Activated naive CD8-positive, alpha-beta T cell treated with anti-CD3 and anti-CD28 coated beads for 36 hours (primary cell): ENCODE measurements around the gene TRIOBP. TPM values are rescaled to one million over a fixed set of nuclear protein-coding genes. Genes with fewer than 3 reads are reported as not detected.

Experiments used
- DNase-seq: peaks from one replicate; pipeline ENCODE4 v3.0.0; 2021
- H3K27ac Mint-ChIP-seq: one replicate; pipeline ENCODE4 v1.8.0; 2022; ENCODE audit warnings: mild to moderate bottlenecking, moderate library complexity, mixed read lengths
- H3K27me3 Mint-ChIP-seq: one replicate; pipeline ENCODE4 v1.8.0; 2022; ENCODE audit warnings: mild to moderate bottlenecking, mixed read lengths
- H3K36me3 Mint-ChIP-seq: one replicate; pipeline ENCODE4 v1.8.0; 2021; ENCODE audit warnings: mild to moderate bottlenecking, mixed read lengths
- H3K4me1 Mint-ChIP-seq: one replicate; pipeline ENCODE4 v1.8.0; 2021; ENCODE audit warnings: mixed read lengths
- H3K4me3 Mint-ChIP-seq: one replicate; pipeline ENCODE4 v1.8.0; 2022; ENCODE audit warnings: mild to moderate bottlenecking, moderate library complexity, mixed read lengths
- H3K9me3 Mint-ChIP-seq: one replicate; pipeline ENCODE4 v1.8.0; 2022; ENCODE audit warnings: mixed read lengths
- total RNA-seq, 2 experiments: library from RNA; stranded (reverse); gene quantifications; one replicate each; pipeline ENCODE4 v1.2.3, GENCODE V29; 2021

TRIOBP gene
- total RNA-seq, 2 experiments from 2014 or later = 19.7 to 20.8 TPM

- H3K27me3 Mint-ChIP-seq = no peaks in the 10 kb centered on the region
- no peak overlapping the region for H3K4me3 Mint-ChIP-seq
- H3K27ac Mint-ChIP-seq = no peak overlapping the region
- no peaks in the 10 kb centered on the region for H3K36me3 Mint-ChIP-seq
- no peaks in the 10 kb centered on the region for H3K9me3 Mint-ChIP-seq
- peaks cover 2% of the 10 kb centered on the region for H3K4me1 Mint-ChIP-seq
- DNase-seq = no peak
Observed at GRCh38 chr22:37726241-37726887, 29.5 kb downstream of the TRIOBP start.

GRCh38 chr22:37728620-37729019 is 31.8 kb downstream of the TRIOBP start:
- Mint-ChIP-seq H3K9me3 (no peaks in the 10 kb centered on the region), H3K27ac (no peak overlapping the region), H3K4me3 (no peak overlapping the region), H3K4me1 (peaks cover 2% of the 10 kb centered on the region), H3K27me3 (no peaks in the 10 kb centered on the region), H3K36me3 (no peaks in the 10 kb centered on the region)
- DNase-seq = no peak

- Mint-ChIP-seq H3K27me3 (no peaks in the 10 kb centered on the region), H3K4me3 (no peak overlapping the region), H3K36me3 (no peaks in the 10 kb centered on the region), H3K4me1 (no peaks in the 10 kb centered on the region), H3K9me3 (no peaks in the 10 kb centered on the region), H3K27ac (no peak overlapping the region)
- DNase-seq = no peak
Observed at GRCh38 chr22:37731804-37732471, 35.1 kb downstream of the TRIOBP start.

- Mint-ChIP-seq H3K4me1 (no peaks in the 10 kb centered on the region), H3K4me3 (no peak overlapping the region), H3K36me3 (no peaks in the 10 kb centered on the region), H3K9me3 (no peaks in the 10 kb centered on the region), H3K27ac (no peak overlapping the region), H3K27me3 (no peaks in the 10 kb centered on the region)
- no peak for DNase-seq
Observed at GRCh38 chr22:37732699-37733607, 36.1 kb downstream of the TRIOBP start.

- Mint-ChIP-seq H3K9me3 (no peaks in the 10 kb centered on the region), H3K36me3 (no peaks in the 10 kb centered on the region), H3K4me3 (no peak overlapping the region), H3K4me1 (no peaks in the 10 kb centered on the region), H3K27me3 (no peaks in the 10 kb centered on the region), H3K27ac (no peak overlapping the region)
- DNase-seq = no peak
Observed at GRCh38 chr22:37733625-37734401, 37.0 kb downstream of the TRIOBP start.

- no peaks in the 10 kb centered on the region for H3K36me3 Mint-ChIP-seq
- DNase-seq = no peak
- no peaks in the 10 kb centered on the region for H3K9me3 Mint-ChIP-seq
- H3K27me3 Mint-ChIP-seq = no peaks in the 10 kb centered on the region
- H3K27ac Mint-ChIP-seq = no peak overlapping the region
- no peak overlapping the region for H3K4me3 Mint-ChIP-seq
- no peaks in the 10 kb centered on the region for H3K4me1 Mint-ChIP-seq
Observed at GRCh38 chr22:37734402-37734700, 37.5 kb downstream of the TRIOBP start.

GRCh38 chr22:37734964-37735451 is 38.2 kb downstream of the TRIOBP start:
- Mint-ChIP-seq H3K4me1 (no peaks in the 10 kb centered on the region), H3K27ac (no peak overlapping the region), H3K36me3 (no peaks in the 10 kb centered on the region), H3K27me3 (no peaks in the 10 kb centered on the region), H3K4me3 (no peak overlapping the region), H3K9me3 (no peaks in the 10 kb centered on the region)
- no peak for DNase-seq

GRCh38 chr22:37739035-37739434 is 42.2 kb downstream of the TRIOBP start:
- Mint-ChIP-seq H3K4me3 (no peak overlapping the region), H3K9me3 (no peaks in the 10 kb centered on the region), H3K36me3 (peaks cover 2% of the 10 kb centered on the region), H3K4me1 (peaks cover 21% of the 10 kb centered on the region), H3K27ac (no peak overlapping the region), H3K27me3 (no peaks in the 10 kb centered on the region)
- DNase-seq = no peak

- Mint-ChIP-seq H3K36me3 (peaks cover 2% of the 10 kb centered on the region), H3K9me3 (no peaks in the 10 kb centered on the region), H3K4me3 (no peak overlapping the region), H3K4me1 (peaks cover 21% of the 10 kb centered on the region), H3K27ac (no peak overlapping the region), H3K27me3 (no peaks in the 10 kb centered on the region)
- DNase-seq = no peak
Observed at GRCh38 chr22:37739611-37740049, 42.8 kb downstream of the TRIOBP start.

GRCh38 chr22:37740455-37741311 is 43.8 kb downstream of the TRIOBP start:
- Mint-ChIP-seq H3K27ac (peak overlapping the region; percentile 66), H3K4me1 (peaks cover 27% of the 10 kb centered on the region), H3K4me3 (peak overlapping the region; percentile 35), H3K9me3 (no peaks in the 10 kb centered on the region), H3K36me3 (peaks cover 2% of the 10 kb centered on the region), H3K27me3 (no peaks in the 10 kb centered on the region)
- peak; percentile 69 for DNase-seq

GRCh38 chr22:37741312-37741795 is 44.5 kb downstream of the TRIOBP start:
- H3K4me1 Mint-ChIP-seq = peaks cover 27% of the 10 kb centered on the region
- no peaks in the 10 kb centered on the region for H3K9me3 Mint-ChIP-seq
- H3K4me3 Mint-ChIP-seq = no peak overlapping the region
- no peaks in the 10 kb centered on the region for H3K27me3 Mint-ChIP-seq
- no peak overlapping the region for H3K27ac Mint-ChIP-seq
- peaks cover 2% of the 10 kb centered on the region for H3K36me3 Mint-ChIP-seq
- no peak for DNase-seq

GRCh38 chr22:37742376-37743171 is 45.7 kb downstream of the TRIOBP start:
- Mint-ChIP-seq H3K36me3 (peaks cover 2% of the 10 kb centered on the region), H3K4me1 (peaks cover 28% of the 10 kb centered on the region), H3K4me3 (no peak overlapping the region), H3K27me3 (no peaks in the 10 kb centered on the region), H3K27ac (no peak overlapping the region), H3K9me3 (no peaks in the 10 kb centered on the region)
- peak; percentile 34 for DNase-seq

- peak overlapping the region; percentile 84 for H3K4me3 Mint-ChIP-seq
- no peaks in the 10 kb centered on the region for H3K9me3 Mint-ChIP-seq
- no peak overlapping the region for H3K27ac Mint-ChIP-seq
- H3K4me1 Mint-ChIP-seq = peaks cover 40% of the 10 kb centered on the region
- peaks cover 5% of the 10 kb centered on the region for H3K36me3 Mint-ChIP-seq
- no peak for DNase-seq
- no peaks in the 10 kb centered on the region for H3K27me3 Mint-ChIP-seq
Observed at GRCh38 chr22:37744589-37744988, 47.7 kb downstream of the TRIOBP start.
